Esophagus (tissue), 2 donors: ENCODE data around the gene NXN. TPM values are rescaled to one million over a fixed set of nuclear protein-coding genes. Genes with fewer than 3 reads are reported as not detected.

ENCODE experiments used
- H3K27ac ChIP-seq, 2 donors: one replicate each; pipeline ENCODE4 v1.5.1; 2013; ENCODE audit warnings: low read depth in 2 of 2, mild to moderate bottlenecking in 2 of 2, inconsistent platforms in 1 of 2, low read length in 1 of 2, moderate library complexity in 1 of 2
- H3K27me3 ChIP-seq, 2 donors: one replicate each; pipeline ENCODE4 v1.6.1; 2013; ENCODE audit warnings: low read length in 2 of 2, control low read depth in 1 of 2, mild to moderate bottlenecking in 1 of 2; ENCODE audit not compliant: insufficient read depth in 2 of 2, control insufficient read depth in 1 of 2
- H3K36me3 ChIP-seq, 2 donors: one replicate each; pipeline ENCODE4 v1.6.1; 2013; ENCODE audit warnings: low read length in 1 of 2; ENCODE audit not compliant: control insufficient read depth in 2 of 2, insufficient read depth in 2 of 2
- H3K4me1 ChIP-seq, 2 donors: one replicate each; pipeline ENCODE4 v1.6.1; 2013; ENCODE audit warnings: low read length in 1 of 2; ENCODE audit not compliant: control insufficient read depth in 2 of 2, insufficient read depth in 2 of 2
- H3K4me3 ChIP-seq, 2 donors: one replicate each; pipeline ENCODE4 v1.5.1; 2013; ENCODE audit warnings: low read length in 2 of 2, mild to moderate bottlenecking in 2 of 2, low read depth in 1 of 2, moderate library complexity in 1 of 2
- H3K9me3 ChIP-seq, 2 donors: one replicate each; pipeline ENCODE4 v1.6.1; 2013; ENCODE audit warnings: mild to moderate bottlenecking in 2 of 2, low read depth in 1 of 2, low read length in 1 of 2, moderate library complexity in 1 of 2; ENCODE audit not compliant: control insufficient read depth in 2 of 2, insufficient read depth in 1 of 2
- WGBS, 2 donors: extraction: QIAGEN DNeasy Blood & Tissue Kit; methylation state at CpG; one replicate each; pipeline ENCODE4 v1.1.7; 2013; 5-methylcytosine and 5-hydroxymethylcytosine counted together
- polyA plus RNA-seq, 2 donors: library from polyadenylated mRNA; stranded (reverse); fragments of 200-250 nt; gene quantifications; one replicate each; pipeline ENCODE4 v1.2.3, GENCODE V29; 2013
- donor health status: healthy with polysubstance abuse.
- donor health status: Bipolar disorder and iron deficiency.

NXN gene
- polyA plus RNA-seq, 2 donors = 10.1 to 24.0 TPM

- Histone ChIP-seq H3K4me1 (no peaks in the 10 kb centered on the region), H3K27me3 (no peaks in the 10 kb centered on the region), H3K27ac (no peak overlapping the region), H3K9me3 (no peaks in the 10 kb centered on the region), H3K36me3 (peaks cover 2 to 19% of the 10 kb centered on the region in 2 donors), H3K4me3 (no peak overlapping the region)
- whole genome bisulfite sequencing, 2 donors = 73 to 90% methylated on average over 37 of the region's 37 CpGs
Measured at GRCh38 chr17:802901-803881, 176.4 kb downstream of the NXN start.

GRCh38 chr17:802481-802880 lies 177.1 kb downstream of the NXN start:
- Histone ChIP-seq H3K27ac (no peak overlapping the region), H3K9me3 (no peaks in the 10 kb centered on the region), H3K4me3 (no peak overlapping the region), H3K27me3 (no peaks in the 10 kb centered on the region), H3K4me1 (no peaks in the 10 kb centered on the region), H3K36me3 (peaks cover 2 to 17% of the 10 kb centered on the region in 2 donors)
- 85 to 92% methylated on average over 14 of the region's 14 CpGs for WGBS, 2 donors

GRCh38 chr17:801660-802059 lies 177.9 kb downstream of the NXN start:
- whole genome bisulfite sequencing, 2 donors = 67 to 88% methylated on average over 6 of the region's 6 CpGs
- no peak overlapping the region for H3K4me3 ChIP-seq
- peaks cover 2 to 18% of the 10 kb centered on the region in 2 donors for H3K36me3 ChIP-seq
- no peak overlapping the region for H3K27ac ChIP-seq
- no peaks in the 10 kb centered on the region for H3K27me3 ChIP-seq
- no peaks in the 10 kb centered on the region for H3K9me3 ChIP-seq
- no peaks in the 10 kb centered on the region for H3K4me1 ChIP-seq

- H3K27ac ChIP-seq = no peak overlapping the region
- H3K27me3 ChIP-seq = no peaks in the 10 kb centered on the region
- H3K4me3 ChIP-seq = no peak overlapping the region
- no peaks in the 10 kb centered on the region for H3K4me1 ChIP-seq
- whole genome bisulfite sequencing, 2 donors = 89 to 90% methylated on average over 39 of the region's 39 CpGs
- H3K36me3 ChIP-seq = peaks cover 2 to 20% of the 10 kb centered on the region in 2 donors
- no peaks in the 10 kb centered on the region for H3K9me3 ChIP-seq
Measured at GRCh38 chr17:800446-801242, 178.9 kb downstream of the NXN start.

- H3K4me3 ChIP-seq = no peak overlapping the region
- H3K36me3 ChIP-seq = peaks cover 2 to 20% of the 10 kb centered on the region in 2 donors
- H3K9me3 ChIP-seq = no peaks in the 10 kb centered on the region
- H3K4me1 ChIP-seq = no peaks in the 10 kb centered on the region
- H3K27me3 ChIP-seq = no peaks in the 10 kb centered on the region
- no peak overlapping the region for H3K27ac ChIP-seq
- 86 to 88% methylated on average over 11 of the region's 11 CpGs for WGBS, 2 donors
Measured at GRCh38 chr17:799261-799660, 180.3 kb downstream of the NXN start.

- Histone ChIP-seq H3K36me3 (peaks cover 2 to 15% of the 10 kb centered on the region in 2 donors), H3K9me3 (no peaks in the 10 kb centered on the region), H3K27ac (no peak overlapping the region), H3K4me1 (no peaks in the 10 kb centered on the region), H3K27me3 (no peaks in the 10 kb centered on the region), H3K4me3 (no peak overlapping the region)
- 69 to 70% methylated on average over 11 of the region's 11 CpGs for WGBS, 2 donors
Measured at GRCh38 chr17:798246-798645, 181.3 kb downstream of the NXN start.

GRCh38 chr17:797236-797840 lies 182.2 kb downstream of the NXN start:
- WGBS, 2 donors = 83 to 87% methylated on average over 22 of the region's 22 CpGs
- Histone ChIP-seq H3K4me3 (no peak overlapping the region), H3K4me1 (no peaks in the 10 kb centered on the region), H3K27me3 (no peaks in the 10 kb centered on the region), H3K27ac (peak overlapping the region in 1 of 2 donors; percentile 37), H3K36me3 (peaks cover 2 to 10% of the 10 kb centered on the region in 2 donors), H3K9me3 (no peaks in the 10 kb centered on the region)

- Histone ChIP-seq H3K27me3 (no peaks in the 10 kb centered on the region), H3K4me1 (no peaks in the 10 kb centered on the region), H3K9me3 (no peaks in the 10 kb centered on the region), H3K4me3 (no peak overlapping the region), H3K36me3 (peaks cover 2 to 14% of the 10 kb centered on the region in 2 donors), H3K27ac (peak overlapping the region; percentile 24 to 37)
- 83 to 84% methylated on average over 15 of the region's 15 CpGs for WGBS, 2 donors
Measured at GRCh38 chr17:796609-797008, 183.0 kb downstream of the NXN start.

- Histone ChIP-seq H3K27ac (peak overlapping the region; percentile 6 to 56), H3K4me1 (peaks cover 0 to 3% of the 10 kb centered on the region in 2 donors), H3K9me3 (no peaks in the 10 kb centered on the region), H3K36me3 (peaks cover 2 to 12% of the 10 kb centered on the region in 2 donors), H3K4me3 (no peak overlapping the region), H3K27me3 (no peaks in the 10 kb centered on the region)
- 71 to 77% methylated on average over 9 of the region's 9 CpGs for WGBS, 2 donors
Measured at GRCh38 chr17:795721-796120, 183.9 kb downstream of the NXN start.
